HCT116 (cell line): Measurements from ENCODE around the gene CCL20. TPM values are rescaled to one million over a fixed set of nuclear protein-coding genes. Genes with fewer than 3 reads are reported as not detected.
A peak's percentile ranks its signal among the peaks of the same experiment; 100 is the strongest.

Source experiments
- ATAC-seq: fragments of 200-7000 bp; cut with Tn5 transposase; 2 replicates; pipeline ENCODE4 v1.9.1; 2020; ENCODE audit warnings: mild to moderate bottlenecking, moderate library complexity
- BruUV-seq: library from RNA; stranded (reverse); fragments of 400-500 nt; replicated peaks from 2 replicates; lab custom pipeline; 2021; lab: Mats Ljungman, UMichigan
- CTCF ChIA-PET: fragments of 300-600 bp; sonication (Branson Sonifier 250); formaldehyde crosslinking; loops from one replicate; lab custom pipeline; 2021; ENCODE audit warnings: antibody characterized with exemption; lab: Charles Lee
- POLR2A ChIA-PET: fragments of 300-600, 350-600 bp; sonication (Branson Sonifier 250); formaldehyde crosslinking; loops from one replicate; lab custom pipeline; 2021; ENCODE audit warnings: antibody characterized with exemption; lab: Charles Lee
- RAD21 ChIA-PET, 2 experiments: fragments of 300-600 bp; sonication (Branson Sonifier 250); formaldehyde crosslinking; loops; one replicate each; lab custom pipeline; 2023; ENCODE audit warnings: low total read pairs in 2 of 2; ENCODE audit not compliant: uncharacterized antibody in 2 of 2, unreplicated experiment in 2 of 2, low non-redundant PET in 1 of 2; lab: Charles Lee
- DNase-seq: peaks from one replicate; pipeline ENCODE4 v3.0.0-alpha.2; 2010; ENCODE audit warnings: low read depth, low spot score
- H2AFZ ChIP-seq: fragments of 200-600 bp; shearing (Covaris generic), sonication (generic); 2 replicates; pipeline ENCODE4 v1.6.1; 2017; ENCODE audit warnings: low read depth, mixed run types, mixed read lengths, antibody characterized with exemption, low read length; ENCODE audit not compliant: poor library complexity, severe bottlenecking
- H3K27ac ChIP-seq: 2 replicates; pipeline ENCODE4 v1.5.1; 2012; ENCODE audit warnings: low read depth, low read length
- H3K27me3 ChIP-seq: fragments of 200-600 bp; sonication (generic); 2 replicates; pipeline ENCODE4 v1.6.1; 2016; ENCODE audit warnings: mixed run types, low read length, mixed read lengths; ENCODE audit not compliant: insufficient read depth
- H3K36me3 ChIP-seq, 2 experiments: fragments of 200-500 bp in 1 of 2; fragments of 200-600 bp in 1 of 2; sonication (Bioruptor generic) in 1 of 2; sonication (generic) in 1 of 2; 2 replicates each; pipeline versions ENCODE4 v1.5.1 to v1.6.1; 2014 to 2016; ENCODE audit warnings: low read length in 2 of 2, inconsistent platforms in 1 of 2, mixed read lengths in 1 of 2, mixed run types in 1 of 2; ENCODE audit not compliant: insufficient read depth in 2 of 2, control insufficient read depth in 1 of 2
- H3K4me1 ChIP-seq, 2 experiments: fragments of 200-600 bp in 1 of 2; sonication (generic) in 1 of 2; 2 replicates each; pipeline versions ENCODE4 v1.5.1 to v1.6.1; 2012 to 2017; ENCODE audit warnings: low read length in 2 of 2, inconsistent platforms in 1 of 2, mild to moderate bottlenecking in 1 of 2, mixed read lengths in 1 of 2, mixed run types in 1 of 2, moderate library complexity in 1 of 2; ENCODE audit not compliant: insufficient read depth in 2 of 2, control insufficient read depth in 1 of 2
- H3K4me2 ChIP-seq: fragments of 200-600 bp; sonication (generic); 2 replicates; pipeline ENCODE4 v1.6.1; 2017; ENCODE audit warnings: mixed run types, low read length, mixed read lengths
- H3K4me3 ChIP-seq, 2 experiments: fragments of 200-600 bp in 1 of 2; sonication (generic) in 1 of 2; replicated peaks in 1 of 2; 2 replicates each; pipeline ENCODE4 v1.5.1; 2011 to 2016; ENCODE audit warnings: low read length in 2 of 2, control low read depth in 1 of 2, low read depth in 1 of 2, mild to moderate bottlenecking in 1 of 2, mixed read lengths in 1 of 2, mixed run types in 1 of 2
- H3K79me2 ChIP-seq: fragments of 200-600 bp; sonication (generic); 2 replicates; pipeline ENCODE4 v1.6.1; 2017; ENCODE audit warnings: mild to moderate bottlenecking, mixed run types, low read length, moderate library complexity, mixed read lengths; ENCODE audit not compliant: insufficient read depth
- H3K9ac ChIP-seq: fragments of 200-600 bp; sonication (generic); 2 replicates; pipeline ENCODE4 v1.6.1; 2016; ENCODE audit warnings: low read length, mixed read lengths
- H3K9me2 ChIP-seq: fragments of 200-600 bp; sonication (generic), shearing (Covaris generic); 2 replicates; pipeline ENCODE4 v1.6.1; 2017; ENCODE audit warnings: mixed run types, mild to moderate bottlenecking, moderate library complexity; ENCODE audit not compliant: insufficient read depth
- H3K9me3 ChIP-seq, 2 experiments: fragments of 200-500 bp in 1 of 2; fragments of 200-600 bp in 1 of 2; sonication (Bioruptor generic) in 1 of 2; sonication (generic) in 1 of 2; 2 replicates each; pipeline ENCODE4 v1.6.1; 2014 to 2017; ENCODE audit warnings: low read length in 2 of 2, mixed read lengths in 2 of 2, inconsistent platforms in 1 of 2, low read depth in 1 of 2, mild to moderate bottlenecking in 1 of 2, mixed run types in 1 of 2, moderate library complexity in 1 of 2; ENCODE audit not compliant: control insufficient read depth in 1 of 2, insufficient read depth in 1 of 2
- H4K20me1 ChIP-seq: fragments of 200-600 bp; sonication (generic), shearing (Covaris generic); 2 replicates; pipeline ENCODE4 v1.6.1; 2017; ENCODE audit warnings: mixed run types, mild to moderate bottlenecking, moderate library complexity; ENCODE audit not compliant: insufficient read depth
- CBX3 ChIP-seq: IDR thresholded peaks from 2 replicates; pipeline ENCODE4 v1.6.1; 2012; ENCODE audit warnings: low read depth
- CEBPB ChIP-seq: IDR thresholded peaks from 2 replicates; pipeline ENCODE4 v1.6.1; 2012; ENCODE audit warnings: low read depth
- EGR1 ChIP-seq: IDR thresholded peaks from 2 replicates; pipeline ENCODE4 v1.6.1; 2012; ENCODE audit warnings: low read depth
- ELF1 ChIP-seq: IDR thresholded peaks from 2 replicates; pipeline ENCODE4 v1.6.1; 2012; ENCODE audit warnings: low read depth, borderline replicate concordance
- EZH2 ChIP-seq: fragments of 200-600 bp; sonication (generic); IDR thresholded peaks from 2 replicates; pipeline ENCODE4 v1.6.1; 2017; ENCODE audit warnings: antibody characterized with exemption, mixed run types
- JUND ChIP-seq: IDR thresholded peaks from 2 replicates; pipeline ENCODE4 v1.6.1; 2012
- RAD21 ChIP-seq: IDR thresholded peaks from 2 replicates; pipeline ENCODE4 v1.6.1; 2012; ENCODE audit warnings: low read depth, mild to moderate bottlenecking
- SP1 ChIP-seq: IDR thresholded peaks from 2 replicates; pipeline ENCODE4 v1.6.1; 2012; ENCODE audit warnings: low read depth
- SRF ChIP-seq: IDR thresholded peaks from 2 replicates; pipeline ENCODE4 v1.6.1; 2012; ENCODE audit warnings: low read depth
- TCF7L2 ChIP-seq: IDR thresholded peaks from 2 replicates; pipeline ENCODE4 v1.7.0; 2011; ENCODE audit warnings: borderline replicate concordance, inconsistent platforms; ENCODE audit not compliant: insufficient read depth, insufficient read length; ENCODE audit errors: extremely low read depth
- ZFX ChIP-seq: fragments of 450-650 bp; IDR thresholded peaks from 2 replicates; pipeline ENCODE4 v1.6.1; 2017
- ZNF274 ChIP-seq: fragments of 200-500 bp; sonication (Bioruptor generic); IDR thresholded peaks from 2 replicates; pipeline ENCODE4 v1.6.1; 2014; ENCODE audit warnings: mild to moderate bottlenecking, low read depth, low read length, inconsistent platforms
- intact Hi-C: fragments of 100-400 bp; cut with micrococcal nuclease; formaldehyde crosslinking; loops from 2 replicates; pipeline ENCODE4 v1.10.0; 2022
- total RNA-seq: library from RNA; stranded (reverse); gene quantifications from one replicate; pipeline ENCODE4 v1.2.1, GENCODE V29; 2021; ENCODE audit not compliant: unreplicated experiment
- TF ChIP-seq, protein P1 (sequence below): IDR thresholded peaks from 2 replicates; pipeline ENCODE4 v1.6.1; 2012
- TF ChIP-seq, protein P2 (sequence below): IDR thresholded peaks from 2 replicates; pipeline ENCODE4 v1.6.1; 2011; ENCODE audit warnings: mild to moderate bottlenecking, low read length, moderate library complexity; ENCODE audit not compliant: insufficient replicate concordance; ENCODE audit errors: extremely low read depth

Gene CCL20
- total RNA-seq, 1 experiment from 2014 or later: 0.30 TPM

DNA sequence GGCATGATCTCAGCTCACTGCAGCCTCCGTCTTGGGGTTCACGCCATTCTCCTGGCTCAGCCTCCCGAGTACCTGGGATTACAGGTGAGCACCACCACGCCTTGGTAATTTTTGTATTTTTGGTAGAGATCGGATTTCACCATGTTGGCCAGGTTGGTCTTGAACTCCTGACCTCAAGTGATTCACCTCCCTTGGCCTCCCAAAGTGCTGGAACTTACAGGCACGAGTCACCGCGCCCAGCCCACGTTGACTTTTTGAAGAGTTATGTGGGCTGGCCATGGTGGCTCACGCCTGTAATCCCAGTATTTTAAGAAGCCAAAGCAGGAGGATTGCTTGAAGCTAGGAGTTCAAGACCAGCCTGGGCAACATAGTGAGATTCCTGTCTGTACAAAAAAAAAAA lies 20.8 kb downstream of the CCL20 start:
- Histone ChIP-seq H3K4me1 (peaks cover 3 to 16% of the 10 kb centered on the region in 2 experiments; a peak in 3 of 4 replicates), H4K20me1 (no peaks in the 10 kb centered on the region), H2AFZ (peak overlapping the region; percentile 81), H3K9ac (no peak overlapping the region), H3K79me2 (no peaks in the 10 kb centered on the region), H3K4me3 (no peak overlapping the region; a peak in 1 of 4 replicates), H3K27me3 (no peaks in the 10 kb centered on the region), H3K9me3 (no peaks in the 10 kb centered on the region), H3K36me3 (no peaks in the 10 kb centered on the region), H3K4me2 (peak overlapping the region; percentile 55), H3K9me2 (no peaks in the 10 kb centered on the region), H3K27ac (no peak overlapping the region)
- ChIA-PET RAD21 (no interaction called here), CTCF (no interaction called here), POLR2A (no interaction called here)
- TF ChIP-seq, protein P1, sequence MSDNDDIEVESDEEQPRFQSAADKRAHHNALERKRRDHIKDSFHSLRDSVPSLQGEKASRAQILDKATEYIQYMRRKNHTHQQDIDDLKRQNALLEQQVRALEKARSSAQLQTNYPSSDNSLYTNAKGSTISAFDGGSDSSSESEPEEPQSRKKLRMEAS: peak; percentile 48; the same call in 1 of the 2 replicates
- TF ChIP-seq ZNF274 (no peak), CBX3 (peak; percentile 67; the same call in 1 of the 2 replicates)
- intact Hi-C loops: no loop called here
- ATAC-seq (peak; percentile 72), DNase-seq (peak; percentile 34)
- BruUV-seq: no TSS peak

DNA sequence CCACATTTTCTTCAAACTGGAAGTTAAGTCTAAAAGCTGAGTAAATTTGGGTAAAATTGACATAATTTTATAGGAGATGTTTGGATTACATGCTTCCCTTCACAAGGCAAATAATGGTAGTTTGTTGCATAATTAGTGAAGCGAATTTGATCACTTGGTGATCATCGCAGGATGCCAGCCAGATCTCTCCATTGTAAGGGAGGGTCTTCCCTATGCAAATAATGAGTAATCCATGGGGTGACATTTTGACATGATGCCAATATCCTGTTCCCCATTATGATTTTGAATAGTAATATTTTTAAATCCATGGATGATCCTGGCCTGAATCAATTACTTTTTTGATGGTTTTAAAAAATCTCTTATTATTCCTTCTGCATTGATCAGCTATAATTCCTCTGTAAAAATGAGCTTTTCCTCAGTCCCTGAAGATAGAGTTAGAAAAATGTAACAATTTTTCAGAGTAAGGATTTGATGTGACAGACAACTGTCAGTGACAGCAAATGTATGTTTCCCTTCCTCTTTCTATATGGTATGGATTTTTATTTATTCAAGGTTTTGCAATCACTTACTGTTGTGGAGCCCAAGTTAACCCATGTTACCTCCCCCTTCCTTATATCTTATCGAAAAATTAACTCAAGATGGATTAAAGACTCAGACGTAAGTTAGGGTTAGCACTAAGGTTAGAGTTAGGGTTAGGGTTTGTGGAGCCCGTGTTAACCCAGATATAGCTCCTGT lies 21.4 kb downstream of the CCL20 start:
- Histone ChIP-seq H3K9me3 (no peaks in the 10 kb centered on the region), H3K79me2 (no peaks in the 10 kb centered on the region), H3K4me3 (no peak overlapping the region), H3K36me3 (no peaks in the 10 kb centered on the region), H3K9me2 (no peaks in the 10 kb centered on the region), H3K4me1 (peaks cover 3 to 23% of the 10 kb centered on the region in 2 experiments; a peak in 3 of 4 replicates), H3K27ac (no peak overlapping the region), H2AFZ (peak overlapping the region; percentile 81), H3K9ac (no peak overlapping the region), H4K20me1 (no peaks in the 10 kb centered on the region), H3K4me2 (peak overlapping the region; percentile 55; the same call in 1 of the 2 replicates), H3K27me3 (no peaks in the 10 kb centered on the region)
- ChIA-PET CTCF (interaction anchor here (1.5 kb wide), 1 partner anchor 27 kb away, joined by 4 read pairs; no protein-coding TSS in a partner anchor), RAD21 (no interaction called here), POLR2A (interaction anchor here (1.0 kb wide), 1 partner anchor 16 kb away, joined by 4 read pairs; no protein-coding TSS in a partner anchor)
- no peak for DNase-seq
- BruUV-seq: no TSS peak
- intact Hi-C loops: no loop called here
- no peak for ATAC-seq
- TF ChIP-seq, protein P2, sequence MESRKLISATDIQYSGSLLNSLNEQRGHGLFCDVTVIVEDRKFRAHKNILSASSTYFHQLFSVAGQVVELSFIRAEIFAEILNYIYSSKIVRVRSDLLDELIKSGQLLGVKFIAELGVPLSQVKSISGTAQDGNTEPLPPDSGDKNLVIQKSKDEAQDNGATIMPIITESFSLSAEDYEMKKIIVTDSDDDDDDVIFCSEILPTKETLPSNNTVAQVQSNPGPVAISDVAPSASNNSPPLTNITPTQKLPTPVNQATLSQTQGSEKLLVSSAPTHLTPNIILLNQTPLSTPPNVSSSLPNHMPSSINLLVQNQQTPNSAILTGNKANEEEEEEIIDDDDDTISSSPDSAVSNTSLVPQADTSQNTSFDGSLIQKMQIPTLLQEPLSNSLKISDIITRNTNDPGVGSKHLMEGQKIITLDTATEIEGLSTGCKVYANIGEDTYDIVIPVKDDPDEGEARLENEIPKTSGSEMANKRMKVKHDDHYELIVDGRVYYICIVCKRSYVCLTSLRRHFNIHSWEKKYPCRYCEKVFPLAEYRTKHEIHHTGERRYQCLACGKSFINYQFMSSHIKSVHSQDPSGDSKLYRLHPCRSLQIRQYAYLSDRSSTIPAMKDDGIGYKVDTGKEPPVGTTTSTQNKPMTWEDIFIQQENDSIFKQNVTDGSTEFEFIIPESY: no peak
- no peak for TF ChIP-seq CEBPB
- TF ChIP-seq ZNF274: no peak
- no peak for TF ChIP-seq EGR1
- TF ChIP-seq, protein P1: no peak
- no peak for TF ChIP-seq SP1
- TF ChIP-seq TCF7L2: no peak
- TF ChIP-seq ELF1: no peak
- TF ChIP-seq EZH2: no peak
- TF ChIP-seq RAD21: no peak
- TF ChIP-seq JUND: no peak
- no peak for TF ChIP-seq ZFX
- no peak for TF ChIP-seq SRF
